Right renal pelvis (tissue), 4 donors: Measurements from ENCODE around the gene DPYD. TPM values are rescaled to one million over a fixed set of nuclear protein-coding genes. Genes with fewer than 3 reads are reported as not detected.

Source experiments
- DNase-seq, 4 donors: peaks; one replicate each; pipeline ENCODE4 v3.0.0-alpha.2; 2013; ENCODE audit warnings: low read depth in 4 of 4, low spot score in 3 of 4, missing footprints in 1 of 4
- polyA plus RNA-seq, 4 donors: library from polyadenylated mRNA; unstranded; fragments of 120-200 nt; gene quantifications; one replicate each; pipeline ENCODE4 v1.2.1, GENCODE V29; 2013; ENCODE audit not compliant: insufficient read length in 4 of 4

Gene DPYD
- polyA plus RNA-seq, 4 donors, result 13.7 to 15.4 (median 14.8) TPM

DNA sequence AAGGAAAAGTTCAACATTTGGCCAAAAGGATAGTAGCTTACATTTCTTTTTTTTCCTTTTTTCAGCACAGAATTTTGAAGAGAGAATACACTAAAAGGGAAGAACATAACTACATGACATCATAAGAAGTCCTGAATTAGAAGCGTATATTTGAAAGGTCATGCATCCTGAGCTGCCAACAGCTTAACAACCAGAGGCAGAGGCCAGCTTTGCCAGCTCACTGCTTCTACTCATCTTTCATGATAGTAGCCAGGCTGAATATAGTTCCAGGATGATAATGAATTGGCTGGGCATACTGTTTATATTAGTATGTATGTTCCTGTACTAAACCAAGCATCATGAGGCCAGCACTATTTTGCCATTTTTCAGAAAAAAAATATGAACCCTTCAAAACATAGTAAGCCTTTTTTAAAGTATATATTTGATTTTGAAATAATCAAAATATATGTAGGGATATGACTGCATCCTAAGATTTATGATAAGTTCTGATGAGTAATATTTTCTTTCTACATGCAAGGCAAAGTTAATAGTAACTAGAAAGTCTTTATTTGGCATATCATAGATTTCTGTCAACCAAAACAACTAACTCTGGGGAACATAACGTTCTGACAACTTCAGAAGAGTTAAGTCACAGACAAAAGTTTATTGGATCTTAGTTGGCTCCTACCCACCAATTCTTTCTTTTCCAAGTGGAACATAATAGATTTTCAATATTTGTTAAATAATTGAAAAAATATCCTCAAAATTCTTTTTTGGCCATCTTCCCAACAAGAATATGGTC lies 123.2 kb downstream of the DPYD start:
- DNase-seq, result no peak

GRCh38 chr1:97796711-97797110 lies 124.1 kb downstream of the DPYD start:
- DNase-seq, result no peak

DNA sequence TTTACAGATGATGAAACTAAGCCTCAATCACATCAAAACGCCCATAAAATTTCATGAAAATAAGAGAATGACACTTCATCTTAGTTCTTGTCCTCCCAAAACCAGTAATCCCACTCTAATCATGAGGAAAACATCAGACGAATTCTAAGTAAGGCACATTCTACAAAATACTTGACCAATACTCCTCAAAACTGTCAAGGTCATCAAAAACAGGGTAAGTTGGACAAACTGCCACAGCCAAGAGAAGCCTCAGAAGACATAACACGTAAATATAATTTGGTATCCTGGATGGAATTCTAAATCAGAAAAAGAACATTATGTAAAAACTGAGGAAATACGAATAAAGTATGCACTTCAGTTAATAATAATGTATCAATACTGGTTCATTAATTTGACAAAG lies 128.2 kb downstream of the DPYD start:
- DNase-seq, result no peak

- no peak for DNase-seq
Observed at GRCh38 chr1:97791251-97791650, 129.6 kb downstream of the DPYD start.

DNA sequence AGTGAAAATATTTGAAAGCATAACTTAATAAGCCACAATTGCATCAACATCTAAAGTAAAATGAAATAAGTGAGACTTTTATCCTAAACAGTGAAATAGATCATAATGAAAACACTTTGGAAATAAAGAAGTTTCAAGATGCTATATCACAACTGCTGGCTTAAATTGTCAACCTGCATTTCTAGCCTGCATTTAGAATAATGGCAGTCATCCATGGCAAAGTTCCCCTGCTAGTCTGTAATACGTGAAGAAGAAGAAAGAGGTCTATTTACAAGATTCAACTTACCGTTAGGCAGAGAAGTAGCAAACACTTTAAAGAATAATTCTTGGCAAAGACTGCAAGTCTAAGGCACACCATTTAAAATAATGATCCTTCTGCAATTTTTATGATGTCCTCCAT lies 133.6 kb downstream of the DPYD start:
- no peak for DNase-seq

- no peak for DNase-seq
Observed at GRCh38 chr1:97784661-97785060, 136.2 kb downstream of the DPYD start.

DNA sequence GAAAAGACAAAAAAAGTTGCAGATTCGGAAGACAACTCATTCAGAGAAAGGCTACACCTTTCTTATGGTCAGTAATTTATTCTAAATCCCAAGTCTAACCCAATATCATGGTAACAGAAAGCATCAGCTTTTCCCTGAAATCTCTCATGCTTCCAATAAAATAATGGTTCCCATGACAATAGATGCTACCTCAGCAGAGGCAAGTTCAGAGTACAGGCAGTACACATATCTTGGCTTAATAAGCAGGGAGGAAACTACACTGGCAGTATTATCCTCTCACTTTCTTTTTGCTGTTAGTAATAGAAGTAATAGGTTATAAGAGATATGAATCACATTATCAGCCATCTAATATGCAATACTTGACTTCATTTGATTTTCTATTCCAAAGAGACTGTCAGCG lies 137.1 kb downstream of the DPYD start:
- DNase-seq, result no peak

DNA sequence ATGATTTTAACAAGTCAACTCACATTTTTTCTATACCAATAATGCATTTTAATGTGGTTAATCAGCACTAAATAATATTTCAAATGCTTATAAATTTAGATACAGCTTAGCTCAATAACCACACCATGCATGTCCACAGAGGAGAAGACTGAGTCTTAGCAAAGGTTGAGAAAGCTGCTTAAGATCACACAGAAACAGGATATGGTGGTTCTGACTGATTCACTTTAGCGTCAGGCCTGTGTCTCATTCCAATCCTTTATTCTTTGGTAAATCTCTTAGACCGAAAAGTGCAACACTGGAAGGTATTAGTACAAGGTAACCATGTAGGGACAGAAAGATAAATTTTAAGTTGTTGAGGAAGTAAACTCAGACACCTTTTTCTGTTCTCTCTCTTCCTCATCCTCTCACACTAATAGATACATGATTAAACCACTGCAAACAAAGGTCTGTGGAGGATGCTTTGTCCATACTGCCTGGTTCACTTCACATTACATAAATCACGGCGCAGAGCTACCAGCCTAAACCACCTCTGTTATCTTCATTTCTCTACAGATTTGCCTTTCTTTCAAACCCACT lies 139.0 kb downstream of the DPYD start:
- DNase-seq, result no peak

DNA sequence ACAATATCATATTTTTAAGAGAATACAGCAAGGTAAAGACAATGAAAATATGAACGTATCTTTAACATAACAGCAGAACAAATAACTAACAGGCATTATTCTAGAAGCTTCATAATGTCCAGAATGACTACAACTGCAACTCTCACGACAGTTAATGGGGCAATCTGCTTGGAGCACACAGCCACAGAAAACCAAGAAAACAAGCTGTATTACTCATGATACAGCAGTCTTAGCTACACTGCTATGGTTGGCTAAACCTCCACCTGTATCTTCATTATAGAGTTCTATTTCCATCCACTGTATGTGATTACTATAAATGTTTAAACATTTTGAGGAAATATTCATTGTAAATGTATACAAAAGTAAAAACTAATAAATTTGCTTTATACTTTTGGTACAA lies 139.9 kb downstream of the DPYD start:
- DNase-seq, result no peak

- no peak for DNase-seq
Observed at GRCh38 chr1:97778718-97779117, 142.1 kb downstream of the DPYD start.

- DNase-seq, result no peak
Observed at GRCh38 chr1:97770376-97770775, 150.5 kb downstream of the DPYD start.

GRCh38 chr1:97767381-97767780 lies 153.5 kb downstream of the DPYD start:
- no peak for DNase-seq

GRCh38 chr1:97764991-97765390 lies 155.8 kb downstream of the DPYD start:
- no peak for DNase-seq

- DNase-seq, result no peak
Observed at GRCh38 chr1:97761637-97762036, 159.2 kb downstream of the DPYD start.

DNA sequence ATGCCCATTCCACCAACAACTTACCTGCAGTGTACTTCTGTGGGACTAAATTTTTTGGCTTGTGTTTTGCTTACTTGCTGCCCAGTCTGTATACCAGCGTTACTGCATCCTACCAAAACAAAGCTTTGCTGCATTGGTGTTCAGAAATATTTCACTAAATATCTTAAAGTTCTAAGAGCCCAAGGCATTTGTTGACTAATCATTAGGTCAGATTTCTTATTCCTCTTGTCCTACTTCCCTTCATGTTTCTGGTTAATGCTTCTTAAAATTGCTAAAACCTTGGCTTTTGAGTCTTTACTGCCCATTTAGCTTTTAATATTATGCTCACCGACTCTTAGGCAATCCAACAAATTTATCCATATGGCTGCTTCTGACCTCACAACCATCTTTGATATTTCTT lies 161.8 kb downstream of the DPYD start:
- no peak for DNase-seq

DNA sequence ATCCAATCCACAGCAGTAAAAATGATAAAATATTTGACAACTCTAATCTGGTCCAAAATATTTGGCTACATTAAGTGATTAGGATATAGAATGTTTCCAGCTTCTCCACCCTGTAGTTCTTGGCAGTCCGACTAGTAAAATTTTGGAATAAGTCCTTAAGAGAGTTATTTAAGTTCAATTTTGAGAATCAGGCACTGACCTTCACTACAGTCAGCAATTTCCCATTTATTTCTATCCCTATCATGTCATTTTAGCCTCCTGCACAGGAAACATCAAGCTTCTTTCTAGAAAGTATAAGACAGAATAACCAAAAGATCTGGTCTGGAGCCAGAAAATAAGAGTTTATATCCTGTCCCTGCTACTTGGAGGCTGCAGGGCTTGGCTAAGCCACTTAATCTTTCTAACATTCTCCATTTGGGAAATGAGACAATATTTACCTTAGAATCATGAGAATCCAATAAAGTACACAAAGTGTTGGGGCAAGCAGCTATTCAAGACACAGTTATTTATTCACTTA lies 162.2 kb downstream of the DPYD start:
- peak; percentile 7 to 60 (median 18) for DNase-seq

GRCh38 chr1:97745912-97746311 lies 174.9 kb downstream of the DPYD start:
- DNase-seq, result no peak

DNA sequence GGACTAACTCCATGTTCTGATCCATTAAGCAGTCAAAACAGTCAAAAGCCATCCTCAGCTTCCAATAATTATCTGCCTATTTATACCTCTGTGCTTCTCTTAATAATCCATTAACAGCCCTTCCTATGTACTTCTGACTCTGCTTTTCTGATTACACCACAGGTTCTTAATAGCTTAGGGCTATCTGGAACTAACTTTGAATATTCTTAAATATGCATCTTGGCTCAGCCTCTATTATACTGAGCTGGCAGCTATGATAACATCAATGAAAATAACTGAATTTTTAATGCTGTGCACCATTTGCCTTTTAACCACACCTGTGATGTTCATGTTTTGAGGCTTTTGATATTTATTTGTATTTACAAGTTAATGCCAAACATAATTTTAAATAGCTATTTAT lies 175.9 kb downstream of the DPYD start:
- no peak for DNase-seq

DNA sequence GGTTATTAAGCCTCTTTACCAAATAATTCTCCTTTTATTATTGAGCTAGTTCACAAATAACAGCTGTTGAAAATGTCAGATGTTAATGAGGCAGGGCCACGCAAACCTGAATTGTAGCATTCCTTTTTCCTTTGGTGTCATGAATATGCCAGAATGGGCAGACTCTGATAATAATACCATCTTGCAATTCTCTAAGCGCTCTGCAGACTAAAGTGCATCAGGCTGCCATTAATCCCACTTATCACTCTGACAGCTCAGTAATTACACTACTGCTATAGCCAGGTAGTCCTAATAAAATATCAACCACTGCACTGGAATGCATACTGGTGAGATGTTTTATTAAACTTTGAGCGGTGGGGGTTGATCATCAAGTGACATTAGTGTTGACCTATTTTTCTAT lies 177.7 kb downstream of the DPYD start:
- DNase-seq, result no peak

GRCh38 chr1:97740891-97741290 lies 179.9 kb downstream of the DPYD start:
- DNase-seq, result no peak

GRCh38 chr1:97739596-97740103 lies 181.2 kb downstream of the DPYD start:
- DNase-seq, result no peak

DNA sequence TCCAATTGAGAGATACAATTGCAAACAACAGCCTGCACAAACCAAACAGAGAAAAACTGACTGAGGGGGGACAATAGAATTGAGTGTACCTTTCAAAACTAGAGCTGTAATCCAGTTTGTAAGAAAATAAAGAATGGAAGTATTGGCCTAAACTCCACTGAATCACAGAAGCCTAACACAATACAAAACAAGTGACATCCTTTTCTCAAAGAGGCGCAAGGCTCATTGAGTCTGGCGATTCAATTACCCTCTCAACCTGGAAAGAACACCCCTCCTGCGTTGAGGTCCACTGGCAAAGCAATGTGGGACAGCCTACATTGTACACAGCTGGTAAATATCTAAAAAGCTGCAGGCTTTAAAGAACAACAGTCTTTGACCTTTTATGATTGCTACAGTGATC lies 182.6 kb downstream of the DPYD start:
- DNase-seq, result no peak
